Measurements from ENCODE around the gene JPH2.

JPH2 gene

DNA sequence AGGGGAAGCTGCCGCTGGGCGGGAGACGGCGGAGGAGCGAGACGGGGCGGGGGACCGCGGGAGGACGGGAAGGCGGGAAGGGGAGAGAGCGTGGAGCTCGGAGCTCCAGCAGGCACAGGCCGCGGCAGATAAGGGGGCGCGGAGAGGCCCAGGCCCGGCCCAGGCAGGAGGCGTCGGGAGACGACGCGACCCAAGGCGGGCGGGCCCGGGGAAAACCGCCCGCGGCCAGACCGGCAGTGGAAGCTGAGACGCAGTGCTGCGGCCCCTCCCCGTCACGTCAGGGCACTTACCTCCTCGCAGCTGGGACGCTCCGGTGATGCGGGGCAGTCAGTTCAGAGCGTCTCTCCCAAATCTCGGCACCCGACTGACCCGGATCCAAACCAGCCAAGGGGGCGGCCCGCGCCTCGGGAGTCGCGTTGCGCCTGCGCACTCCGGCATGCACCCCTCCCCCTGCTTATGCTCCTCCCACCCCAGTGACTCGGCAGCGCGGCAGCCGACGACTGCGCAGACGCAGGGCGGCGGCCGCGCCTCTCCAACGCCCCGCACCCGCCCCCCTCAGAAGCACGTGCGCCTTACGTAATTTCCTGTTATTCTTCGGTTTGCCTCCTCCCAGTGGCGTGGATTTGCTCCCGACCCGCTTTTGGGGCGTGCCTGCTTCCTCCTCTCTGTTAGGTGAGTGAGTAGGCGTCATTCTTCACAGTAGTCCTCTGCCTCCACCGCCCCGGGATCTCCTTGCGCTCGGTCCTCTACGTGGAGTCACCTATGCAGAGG, 23.6 kb upstream of the JPH2 start, which contains the start of gene OSER1:
OSER1 (minus strand) TSS at position 366 of the 771 bp plus-strand sequence. CDS start 3,814 bp downstream, outside the sequence.
- TF ChIP-seq, protein P1, sequence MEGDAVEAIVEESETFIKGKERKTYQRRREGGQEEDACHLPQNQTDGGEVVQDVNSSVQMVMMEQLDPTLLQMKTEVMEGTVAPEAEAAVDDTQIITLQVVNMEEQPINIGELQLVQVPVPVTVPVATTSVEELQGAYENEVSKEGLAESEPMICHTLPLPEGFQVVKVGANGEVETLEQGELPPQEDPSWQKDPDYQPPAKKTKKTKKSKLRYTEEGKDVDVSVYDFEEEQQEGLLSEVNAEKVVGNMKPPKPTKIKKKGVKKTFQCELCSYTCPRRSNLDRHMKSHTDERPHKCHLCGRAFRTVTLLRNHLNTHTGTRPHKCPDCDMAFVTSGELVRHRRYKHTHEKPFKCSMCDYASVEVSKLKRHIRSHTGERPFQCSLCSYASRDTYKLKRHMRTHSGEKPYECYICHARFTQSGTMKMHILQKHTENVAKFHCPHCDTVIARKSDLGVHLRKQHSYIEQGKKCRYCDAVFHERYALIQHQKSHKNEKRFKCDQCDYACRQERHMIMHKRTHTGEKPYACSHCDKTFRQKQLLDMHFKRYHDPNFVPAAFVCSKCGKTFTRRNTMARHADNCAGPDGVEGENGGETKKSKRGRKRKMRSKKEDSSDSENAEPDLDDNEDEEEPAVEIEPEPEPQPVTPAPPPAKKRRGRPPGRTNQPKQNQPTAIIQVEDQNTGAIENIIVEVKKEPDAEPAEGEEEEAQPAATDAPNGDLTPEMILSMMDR (IDR thresholded peaks at IDR 0.05): no peak
- Histone ChIP-seq H3K36me3 (peaks cover 5 to 11% (median 5%) of the 10 kb centered on the region in 3 donors), H3K27me3 (no peaks in the 10 kb centered on the region), H3K9me3 (no peaks in the 10 kb centered on the region), H3K4me1 (peaks cover 0 to 52% (median 32%) of the 10 kb centered on the region in 4 donors), H3K27ac (peak within 1 kb of the TSS; percentile 96 to 99), H3K4me3 (peak within 1 kb of the TSS; percentile 78 to 98)
- peak; percentile 98 to 99 for DNase-seq
- intact Hi-C loops (cut with DNase I; ENCODE audit: low total_unique reads): loop anchor here (10.0 kb wide), 3 partner anchors 314 to 674 kb away; partner anchors contain the start of genes SERINC3 and YWHAB

DNA sequence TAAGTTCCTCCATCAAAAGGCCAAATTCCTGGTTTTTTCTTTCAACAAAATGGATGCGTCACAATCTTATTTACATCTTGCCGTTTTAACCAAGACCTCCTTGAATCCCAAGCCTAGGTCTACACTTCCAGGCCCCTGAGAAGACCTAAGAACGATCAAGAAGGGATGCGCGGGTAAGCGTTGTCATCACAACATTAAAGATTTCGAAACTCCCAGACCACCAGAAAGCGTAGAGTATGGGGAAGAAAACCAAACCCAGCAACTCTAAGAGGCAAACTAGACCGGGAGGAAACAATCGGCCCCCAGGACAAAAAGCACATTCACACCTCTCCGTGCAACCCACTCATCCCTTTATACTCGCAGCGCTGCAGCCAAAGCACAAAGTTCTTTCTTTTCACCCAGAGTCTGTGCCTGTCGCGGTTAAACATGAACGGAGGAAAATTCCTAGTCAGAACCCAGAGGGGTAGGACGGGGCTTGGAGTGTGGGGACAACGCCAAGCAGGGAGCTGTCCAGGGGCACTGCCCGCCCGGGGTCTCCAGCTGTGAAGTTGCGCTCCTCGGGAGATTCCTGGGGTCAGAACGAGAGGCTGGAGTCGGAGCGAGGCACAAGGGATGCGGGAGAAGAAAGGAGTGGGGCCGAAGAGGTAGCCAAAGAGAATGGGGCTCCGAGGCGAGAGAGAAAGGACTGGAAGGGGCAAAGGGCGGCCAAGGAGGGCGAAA, 22.9 kb upstream of the JPH2 start:
- no peak for DNase-seq
- no peaks in the 10 kb centered on the region for H3K27me3 ChIP-seq
- H3K9me3 ChIP-seq: no peaks in the 10 kb centered on the region
- TF ChIP-seq, protein P1 (IDR thresholded peaks at IDR 0.05): no peak
- peaks cover 0 to 58% (median 31%) of the 10 kb centered on the region in 4 donors for H3K4me1 ChIP-seq
- H3K27ac ChIP-seq: peak overlapping the region; percentile 96 to 99
- intact Hi-C loops (cut with DNase I; ENCODE audit: low total_unique reads): loop anchor here (10.0 kb wide), 3 partner anchors 315 to 675 kb away; partner anchors contain the start of genes SERINC3 and YWHAB
- H3K36me3 ChIP-seq: peaks cover 5 to 19% (median 12%) of the 10 kb centered on the region in 3 donors
- H3K4me3 ChIP-seq: peak overlapping the region; percentile 78 to 98

DNA sequence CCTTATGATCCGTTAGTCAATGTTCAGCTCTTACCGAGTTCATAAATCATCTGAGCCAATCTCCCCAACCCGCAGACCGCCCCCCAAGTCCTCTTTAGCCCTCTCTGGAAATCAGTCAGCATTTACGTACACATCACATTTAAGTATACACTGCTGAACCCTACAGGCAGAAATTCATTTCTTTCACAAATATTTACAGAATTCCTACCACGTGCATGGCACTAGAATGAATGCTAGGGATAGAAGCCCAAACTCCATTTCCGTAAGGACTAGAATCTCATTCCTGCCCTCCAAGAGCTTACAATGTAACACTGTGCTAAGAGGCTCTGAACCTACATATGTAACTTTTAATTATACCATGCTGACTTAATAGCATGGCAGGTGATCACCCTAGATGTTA, 21.8 kb upstream of the JPH2 start:
- TF ChIP-seq, protein P1 (IDR thresholded peaks at IDR 0.05): no peak
- DNase-seq: no peak
- Histone ChIP-seq H3K36me3 (peaks cover 5 to 23% (median 17%) of the 10 kb centered on the region in 3 donors), H3K27me3 (no peaks in the 10 kb centered on the region), H3K4me1 (peaks cover 0 to 69% (median 39%) of the 10 kb centered on the region in 4 donors), H3K9me3 (no peaks in the 10 kb centered on the region), H3K27ac (peak overlapping the region; percentile 96 to 99), H3K4me3 (peak overlapping the region; percentile 78 to 98)
- intact Hi-C loops (cut with DNase I; ENCODE audit: low total_unique reads): no loop called here

DNA sequence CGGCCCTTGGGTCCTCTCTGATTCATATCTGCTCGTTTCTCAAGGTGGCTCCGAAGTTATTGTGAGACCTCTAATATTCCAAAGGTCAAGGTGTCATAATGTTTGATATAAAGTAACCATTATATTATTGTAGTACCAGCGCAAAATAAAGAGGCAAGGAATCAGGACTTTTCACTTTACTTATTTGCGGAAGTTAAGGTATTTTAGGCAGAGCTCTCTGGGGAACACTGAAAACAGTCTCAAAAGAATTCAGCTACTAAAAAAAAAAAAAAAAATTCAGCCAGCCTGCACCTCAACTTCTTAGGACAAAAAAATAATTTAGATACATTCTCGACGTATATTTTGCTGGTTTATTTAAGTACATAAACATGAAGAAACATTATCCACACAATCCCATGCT, 21.2 kb upstream of the JPH2 start:
- intact Hi-C loops (cut with DNase I; ENCODE audit: low total_unique reads): no loop called here
- peaks cover 0 to 75% (median 43%) of the 10 kb centered on the region in 4 donors for H3K4me1 ChIP-seq
- TF ChIP-seq, protein P1 (IDR thresholded peaks at IDR 0.05): no peak
- no peak for DNase-seq
- H3K27ac ChIP-seq: peak overlapping the region; percentile 96 to 99
- H3K4me3 ChIP-seq: peak overlapping the region; percentile 78 to 98
- no peaks in the 10 kb centered on the region for H3K9me3 ChIP-seq
- H3K36me3 ChIP-seq: peaks cover 5 to 23% (median 17%) of the 10 kb centered on the region in 3 donors
- H3K27me3 ChIP-seq: no peaks in the 10 kb centered on the region

DNA sequence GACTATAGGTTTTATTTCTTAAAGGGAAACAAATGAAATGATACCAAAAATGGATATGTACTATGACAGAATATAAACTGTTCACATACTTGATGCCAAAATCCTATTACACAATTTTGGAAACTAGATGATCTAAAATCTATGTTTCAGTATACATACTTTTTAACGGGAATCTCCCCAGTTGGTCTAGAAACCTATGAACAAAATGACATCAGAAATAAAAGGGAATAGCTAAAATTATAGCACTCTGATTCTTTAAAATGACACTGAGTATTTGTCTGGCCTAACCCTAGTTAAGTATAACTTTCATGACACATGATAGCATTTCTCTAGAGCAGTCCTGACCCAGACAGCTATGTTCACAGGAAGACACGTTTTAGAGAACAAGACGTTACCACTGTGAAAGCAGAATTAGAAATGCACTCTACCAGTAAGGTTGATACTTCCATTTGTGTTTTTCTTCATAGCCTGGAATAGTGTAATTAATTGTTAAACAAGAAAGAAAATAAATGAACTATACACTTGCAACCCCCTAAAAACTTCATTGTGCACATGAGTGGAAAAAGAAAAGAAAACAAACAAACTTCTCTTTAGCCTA, 20.2 kb upstream of the JPH2 start:
- H3K4me1 ChIP-seq: peaks cover 0 to 77% (median 46%) of the 10 kb centered on the region in 4 donors
- intact Hi-C loops (cut with DNase I; ENCODE audit: low total_unique reads): no loop called here

More for the DNA sequence above, 20.2 kb upstream of the JPH2 start:
- peaks cover 5 to 25% (median 20%) of the 10 kb centered on the region in 3 donors for H3K36me3 ChIP-seq
- TF ChIP-seq, protein P1 (IDR thresholded peaks at IDR 0.05): no peak
- H3K27ac ChIP-seq: peak overlapping the region; percentile 96 to 99
- no peaks in the 10 kb centered on the region for H3K27me3 ChIP-seq
- DNase-seq: no peak
- no peaks in the 10 kb centered on the region for H3K9me3 ChIP-seq
- H3K4me3 ChIP-seq: no peak overlapping the region

Data from tibial artery (tissue), 4 donors.